ENCODE data around the gene DHRS7. TPM values are rescaled to one million over a fixed set of nuclear protein-coding genes. Genes with fewer than 3 reads are reported as not detected.

The DHRS7 gene, protein sequence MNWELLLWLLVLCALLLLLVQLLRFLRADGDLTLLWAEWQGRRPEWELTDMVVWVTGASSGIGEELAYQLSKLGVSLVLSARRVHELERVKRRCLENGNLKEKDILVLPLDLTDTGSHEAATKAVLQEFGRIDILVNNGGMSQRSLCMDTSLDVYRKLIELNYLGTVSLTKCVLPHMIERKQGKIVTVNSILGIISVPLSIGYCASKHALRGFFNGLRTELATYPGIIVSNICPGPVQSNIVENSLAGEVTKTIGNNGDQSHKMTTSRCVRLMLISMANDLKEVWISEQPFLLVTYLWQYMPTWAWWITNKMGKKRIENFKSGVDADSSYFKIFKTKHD
- total RNA-seq (10 to 100 TPM; 68.2 to 75.3 TPM), polyA plus RNA-seq (10 to 100 TPM; 67.7 to 68.3 TPM)
- long read RNA-seq, donor 1, transcript DHRS7-209 (7 exons, 1,322 nt), result major isoform, 267 of 293 reads
- long read RNA-seq, donor 1, partial matches to known transcripts, result 1 of 293 reads
- long read RNA-seq, donor 1, other reads (novel, unspliced or antisense), result 20 of 293 reads
- long read RNA-seq, donor 2, transcript DHRS7-209 (7 exons, 1,322 nt), result major isoform, 60 of 63 reads
- long read RNA-seq, donor 2, partial matches to known transcripts, result 1 of 63 reads
- long read RNA-seq, donor 2, other reads (novel, unspliced or antisense), result 2 of 63 reads

DNA sequence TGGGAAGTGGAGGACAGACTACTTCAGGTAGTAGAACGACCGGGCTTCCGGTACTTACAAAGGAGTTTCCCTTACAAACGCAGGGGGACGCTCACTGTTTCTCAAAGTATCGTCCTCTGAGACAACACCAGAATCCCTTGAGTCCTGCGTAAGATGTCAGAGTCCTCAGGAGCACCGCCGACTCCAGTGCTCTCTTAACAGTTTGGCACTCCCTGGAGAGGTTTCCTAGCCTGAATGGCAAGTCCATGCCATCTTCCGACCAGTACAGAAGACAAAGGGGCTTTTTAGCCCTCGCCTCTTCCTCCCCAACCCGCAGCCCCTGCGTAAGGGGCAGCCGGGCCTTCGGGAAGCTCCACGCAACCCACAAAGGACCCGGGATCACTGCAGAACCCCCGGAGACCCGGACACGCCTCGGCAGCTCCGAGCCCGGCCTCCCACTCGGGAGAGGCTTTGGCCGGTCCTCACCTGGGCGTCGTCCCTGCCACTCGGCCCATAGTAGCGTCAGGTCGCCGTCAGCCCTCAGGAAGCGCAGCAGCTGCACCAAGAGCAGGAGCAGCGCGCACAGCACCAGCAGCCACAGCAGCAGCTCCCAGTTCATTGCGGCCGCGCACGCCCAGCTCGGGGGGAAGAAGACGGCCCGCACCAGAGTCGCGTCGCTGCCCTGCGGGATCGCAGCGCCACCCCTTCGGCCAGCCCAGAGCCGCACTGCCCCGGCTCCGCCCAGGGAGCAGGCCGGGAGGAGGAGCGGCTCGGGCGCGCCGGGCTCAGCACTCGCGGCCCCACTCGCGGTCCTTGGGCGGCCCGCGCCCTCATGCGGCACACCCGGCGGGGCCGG is at the start of gene DHRS7:
TSS of gene DHRS7 (minus strand) at position 687 of the 835 bp plus-strand sequence. CDS start at position 598, 89 bp downstream.
- ATAC-seq (ENCODE audit: low FRiP score) (peak; percentile 98), DNase-seq (peak; percentile 92 to 94)
- intact Hi-C loops (cut with DNase I), result loop anchor here (1.0 to 5.0 kb wide), 6 partner anchors 58 to 103 kb away; partner anchors contain the start of gene PCNX4 (in 1 of the 2)
- Histone ChIP-seq H3K4me3 (ENCODE audit: low read length in 2 of 2) (peak within 1 kb of the TSS; percentile 73 to 79), H3K27me3 (ENCODE audit: control insufficient read depth in 1 of 2, insufficient read depth in 2 of 2, low read length in 1 of 2) (no peaks in the 10 kb centered on the region), H3K4me1 (ENCODE audit: control insufficient read depth in 1 of 2, insufficient read depth in 2 of 2, low read length in 2 of 2) (peaks cover 0 to 2% of the 10 kb centered on the region in 2 donors), H3K36me3 (ENCODE audit: control insufficient read depth in 1 of 2, insufficient read depth in 2 of 2, low read length in 1 of 2) (no peaks in the 10 kb centered on the region), H3K9me3 (ENCODE audit: control insufficient read depth, low read length) (no peaks in the 10 kb centered on the region), H3K27ac (ENCODE audit: low read depth in 1 of 2, low read length in 2 of 2) (peak within 1 kb of the TSS; percentile 93 to 94)
- 0% methylated on average over 64 to 68 of the region's 68 CpGs for WGBS, 2 donors

DNA sequence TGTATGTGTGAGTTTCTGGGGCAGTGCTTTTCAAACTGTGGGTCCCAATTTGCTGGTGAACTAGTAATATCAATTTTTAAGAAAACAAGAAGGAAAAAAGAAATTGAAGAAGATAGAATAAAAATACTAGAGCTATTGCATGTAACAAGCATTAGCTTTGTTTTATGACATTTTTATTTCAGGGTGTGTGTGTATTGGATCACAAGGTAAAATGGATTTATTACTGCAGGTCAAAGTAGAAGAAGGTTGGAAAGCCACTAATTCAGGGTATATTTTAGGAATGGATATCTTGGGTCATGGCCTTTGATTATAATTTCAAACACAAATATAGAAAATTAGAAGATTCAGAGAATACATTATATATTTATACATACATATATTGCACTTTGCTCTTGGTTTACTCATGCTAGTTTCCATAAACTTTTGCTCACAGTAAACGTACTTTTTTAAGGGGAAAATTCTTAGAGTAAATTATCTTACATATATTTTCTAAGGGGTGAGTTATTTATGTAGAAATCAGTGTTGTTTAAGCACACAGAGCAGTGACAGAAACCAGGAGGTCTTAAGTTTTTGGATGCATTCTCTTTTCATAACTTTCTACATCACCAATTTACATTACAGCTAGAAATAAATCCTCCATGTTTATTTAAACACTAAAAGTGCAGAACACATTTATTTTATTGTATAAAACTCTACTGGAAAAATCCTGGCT is 49.4 kb upstream of the DHRS7 start:
- no peaks in the 10 kb centered on the region for H3K27me3 ChIP-seq (ENCODE audit: control insufficient read depth in 1 of 2, insufficient read depth in 2 of 2, low read length in 1 of 2)
- no peak for DNase-seq
- no peaks in the 10 kb centered on the region for H3K36me3 ChIP-seq (ENCODE audit: control insufficient read depth in 1 of 2, insufficient read depth in 2 of 2, low read length in 1 of 2)
- intact Hi-C loops (cut with DNase I), result no loop called here
- no peak overlapping the region for H3K4me3 ChIP-seq (ENCODE audit: low read length in 2 of 2)
- H3K27ac ChIP-seq (ENCODE audit: low read depth in 1 of 2, low read length in 2 of 2), result no peak overlapping the region
- 67 to 68% methylated on average over 1 of the region's 1 CpG for WGBS, 2 donors
- no peak for ATAC-seq (ENCODE audit: low FRiP score)
- H3K9me3 ChIP-seq (ENCODE audit: control insufficient read depth, low read length), result no peaks in the 10 kb centered on the region
- peaks cover 0 to 3% of the 10 kb centered on the region in 2 donors for H3K4me1 ChIP-seq (ENCODE audit: control insufficient read depth in 1 of 2, insufficient read depth in 2 of 2, low read length in 2 of 2)

DNA sequence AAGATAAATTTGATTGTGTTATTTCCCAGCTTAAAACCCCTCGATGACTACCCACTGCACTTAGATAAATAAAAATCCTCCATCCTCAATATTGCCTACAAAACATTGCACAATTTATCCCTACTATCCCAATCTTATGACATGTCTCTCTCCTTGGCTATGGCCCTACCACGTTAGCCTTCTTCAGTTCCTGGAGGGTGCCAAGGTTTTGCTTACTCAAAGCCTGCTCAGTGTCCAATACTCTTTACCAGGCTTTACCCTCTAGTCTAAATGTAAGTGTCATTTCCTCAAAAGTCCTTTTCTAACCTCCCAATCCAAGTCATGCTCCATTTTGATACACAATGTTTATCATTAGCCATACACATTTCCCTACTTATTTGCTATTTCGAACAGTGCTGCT is 48.8 kb upstream of the DHRS7 start:
- intact Hi-C loops (cut with DNase I), result no loop called here
- no peak for DNase-seq
- Histone ChIP-seq H3K36me3 (ENCODE audit: control insufficient read depth in 1 of 2, insufficient read depth in 2 of 2, low read length in 1 of 2) (no peaks in the 10 kb centered on the region), H3K9me3 (ENCODE audit: control insufficient read depth, low read length) (no peaks in the 10 kb centered on the region), H3K27ac (ENCODE audit: low read depth in 1 of 2, low read length in 2 of 2) (no peak overlapping the region), H3K4me1 (ENCODE audit: control insufficient read depth in 1 of 2, insufficient read depth in 2 of 2, low read length in 2 of 2) (peaks cover 0 to 3% of the 10 kb centered on the region in 2 donors), H3K27me3 (ENCODE audit: control insufficient read depth in 1 of 2, insufficient read depth in 2 of 2, low read length in 1 of 2) (no peaks in the 10 kb centered on the region), H3K4me3 (ENCODE audit: low read length in 2 of 2) (no peak overlapping the region)
- WGBS, 2 donors, result 80 to 87% methylated on average over 3 of the region's 3 CpGs
- ATAC-seq (ENCODE audit: low FRiP score), result no peak

DNA sequence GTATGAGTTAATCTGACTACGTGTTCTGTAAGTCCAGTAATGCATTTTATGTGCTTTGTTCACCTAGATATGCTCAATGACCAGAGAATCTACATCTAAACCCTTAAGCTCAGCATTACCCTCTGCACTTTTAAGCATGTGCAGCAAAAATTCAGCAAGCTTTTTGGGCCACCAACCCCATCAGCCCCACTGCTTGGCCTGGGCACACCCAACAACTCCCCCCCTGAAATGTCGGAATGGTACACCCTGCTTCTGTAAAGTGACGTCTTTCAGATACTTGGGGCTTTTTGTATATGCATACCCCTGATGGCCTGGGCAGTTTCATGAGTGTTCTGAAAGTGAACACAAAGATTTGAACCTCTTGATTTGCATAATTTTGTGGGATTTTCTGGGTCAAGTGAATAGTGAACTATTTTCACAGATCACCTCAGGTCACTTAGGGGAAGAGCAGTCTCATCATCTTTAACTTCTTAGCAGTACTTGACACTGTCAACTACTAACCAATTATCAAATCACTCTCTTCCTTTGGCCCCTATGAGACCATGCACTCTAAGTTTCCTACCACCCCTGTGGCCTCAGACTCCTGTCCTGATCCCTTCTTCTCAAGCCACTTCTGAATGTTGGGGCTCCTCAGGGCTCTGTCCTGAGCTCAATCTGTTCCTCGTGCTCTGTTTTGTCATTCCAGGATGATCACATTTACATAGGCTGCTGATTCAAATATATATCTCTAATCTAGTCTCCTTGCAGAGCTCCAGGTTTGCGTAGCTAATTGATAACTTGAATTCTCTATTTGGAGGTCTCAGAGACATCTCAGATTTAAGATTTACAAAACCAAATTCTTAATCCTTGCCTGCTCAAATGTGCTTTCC is 47.5 kb upstream of the DHRS7 start:
- no peaks in the 10 kb centered on the region for H3K36me3 ChIP-seq (ENCODE audit: control insufficient read depth in 1 of 2, insufficient read depth in 2 of 2, low read length in 1 of 2)
- peaks cover 0 to 3% of the 10 kb centered on the region in 2 donors for H3K4me1 ChIP-seq (ENCODE audit: control insufficient read depth in 1 of 2, insufficient read depth in 2 of 2, low read length in 2 of 2)
- no peaks in the 10 kb centered on the region for H3K27me3 ChIP-seq (ENCODE audit: control insufficient read depth in 1 of 2, insufficient read depth in 2 of 2, low read length in 1 of 2)
- H3K4me3 ChIP-seq (ENCODE audit: low read length in 2 of 2), result no peak overlapping the region
- intact Hi-C loops (cut with DNase I), result no loop called here
- no peak for DNase-seq
- no peak overlapping the region for H3K27ac ChIP-seq (ENCODE audit: low read depth in 1 of 2, low read length in 2 of 2)
- H3K9me3 ChIP-seq (ENCODE audit: control insufficient read depth, low read length), result no peaks in the 10 kb centered on the region
- no peak for ATAC-seq (ENCODE audit: low FRiP score)
- WGBS, 2 donors, result 89 to 94% methylated on average over 5 of the region's 5 CpGs

DNA sequence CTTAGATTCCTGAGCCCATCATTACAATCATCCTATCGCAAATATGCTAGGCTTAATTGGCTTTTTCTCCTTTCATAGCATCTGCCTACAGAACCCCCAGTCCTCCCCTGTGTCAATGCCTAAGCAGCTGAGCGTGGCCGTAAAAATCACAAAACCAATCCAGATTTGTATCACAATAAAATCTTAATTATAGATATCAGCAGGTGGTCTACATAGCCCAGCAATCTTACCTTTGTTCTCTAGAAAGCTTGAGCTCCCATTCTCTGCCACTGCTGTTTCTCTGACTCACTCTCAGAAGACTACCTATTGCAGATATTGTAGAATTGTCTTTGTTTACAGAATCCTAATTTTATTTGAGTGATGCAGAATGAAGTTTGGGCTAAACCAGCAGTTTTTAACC is 46.0 kb upstream of the DHRS7 start:
- no peaks in the 10 kb centered on the region for H3K36me3 ChIP-seq (ENCODE audit: control insufficient read depth in 1 of 2, insufficient read depth in 2 of 2, low read length in 1 of 2)
- intact Hi-C loops (cut with DNase I), result no loop called here
- H3K27ac ChIP-seq (ENCODE audit: low read depth in 1 of 2, low read length in 2 of 2), result no peak overlapping the region
- DNase-seq (no peak), ATAC-seq (ENCODE audit: low FRiP score) (no peak)
- no peaks in the 10 kb centered on the region for H3K27me3 ChIP-seq (ENCODE audit: control insufficient read depth in 1 of 2, insufficient read depth in 2 of 2, low read length in 1 of 2)
- peaks cover 0 to 3% of the 10 kb centered on the region in 2 donors for H3K4me1 ChIP-seq (ENCODE audit: control insufficient read depth in 1 of 2, insufficient read depth in 2 of 2, low read length in 2 of 2)
- WGBS, 2 donors, result 83 to 84% methylated on average over 3 of the region's 3 CpGs
- no peaks in the 10 kb centered on the region for H3K9me3 ChIP-seq (ENCODE audit: control insufficient read depth, low read length)
- no peak overlapping the region for H3K4me3 ChIP-seq (ENCODE audit: low read length in 2 of 2)

DNA sequence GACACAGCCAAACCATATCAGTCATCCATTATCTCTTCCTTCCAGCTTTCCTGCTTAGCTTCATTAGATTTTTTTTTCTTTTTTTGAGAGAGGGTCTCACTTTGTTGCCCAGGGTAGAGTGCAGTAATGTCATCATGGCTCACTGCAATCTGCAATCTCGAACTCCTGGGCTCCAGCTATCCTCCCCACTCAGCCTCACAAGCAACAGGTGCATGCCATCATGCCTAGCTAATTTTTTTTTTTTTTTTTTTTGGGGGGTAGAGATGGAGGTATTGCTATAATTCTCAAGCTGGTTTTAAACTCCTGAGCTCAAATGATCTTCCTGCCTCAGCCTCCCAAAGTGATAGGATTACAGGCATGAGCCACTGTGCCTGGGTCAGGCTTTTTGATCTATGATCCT is 45.5 kb upstream of the DHRS7 start:
- Histone ChIP-seq H3K9me3 (ENCODE audit: control insufficient read depth, low read length) (no peaks in the 10 kb centered on the region), H3K4me1 (ENCODE audit: control insufficient read depth in 1 of 2, insufficient read depth in 2 of 2, low read length in 2 of 2) (peaks cover 0 to 3% of the 10 kb centered on the region in 2 donors), H3K27me3 (ENCODE audit: control insufficient read depth in 1 of 2, insufficient read depth in 2 of 2, low read length in 1 of 2) (no peaks in the 10 kb centered on the region), H3K4me3 (ENCODE audit: low read length in 2 of 2) (no peak overlapping the region), H3K27ac (ENCODE audit: low read depth in 1 of 2, low read length in 2 of 2) (no peak overlapping the region), H3K36me3 (ENCODE audit: control insufficient read depth in 1 of 2, insufficient read depth in 2 of 2, low read length in 1 of 2) (no peaks in the 10 kb centered on the region)
- DNase-seq (no peak), ATAC-seq (ENCODE audit: low FRiP score) (no peak)
- 55 to 71% methylated on average over 1 of the region's 1 CpG for WGBS, 2 donors
- intact Hi-C loops (cut with DNase I), result no loop called here

DNA sequence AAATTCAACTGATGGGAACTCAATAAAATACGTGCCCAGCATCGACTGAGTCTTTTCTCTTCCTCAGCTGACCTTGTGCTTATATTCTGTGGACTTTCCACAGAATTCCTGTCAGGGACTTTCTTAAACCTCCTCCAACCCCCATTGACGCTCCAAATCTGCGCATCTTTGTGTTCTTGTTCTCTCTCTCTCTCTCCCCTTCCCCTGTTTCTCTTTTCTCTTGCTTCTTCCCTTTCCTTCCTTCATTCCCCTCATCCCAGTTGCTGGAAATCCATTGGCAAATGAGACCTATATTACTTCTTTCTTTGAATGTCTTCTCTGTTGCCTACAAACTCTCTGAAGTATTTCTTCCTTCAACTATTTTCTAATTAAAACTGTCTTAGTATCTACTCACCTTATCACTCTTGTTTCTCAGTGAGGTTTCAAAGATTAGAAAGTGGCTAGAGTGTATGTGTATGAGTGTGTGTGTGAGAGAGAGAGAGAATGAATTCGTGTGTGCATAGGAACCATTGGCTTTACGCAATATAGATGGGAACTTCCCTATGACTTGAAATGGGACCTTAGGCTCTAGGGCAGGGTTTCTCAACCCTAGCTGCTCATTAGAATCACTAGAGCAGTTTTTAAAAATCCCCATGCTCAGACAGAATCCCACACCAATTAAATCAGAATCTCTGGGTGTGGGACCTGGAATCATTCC is 41.8 kb upstream of the DHRS7 start:
- Histone ChIP-seq H3K9me3 (ENCODE audit: control insufficient read depth, low read length) (no peaks in the 10 kb centered on the region), H3K27ac (ENCODE audit: low read depth in 1 of 2, low read length in 2 of 2) (no peak overlapping the region), H3K36me3 (ENCODE audit: control insufficient read depth in 1 of 2, insufficient read depth in 2 of 2, low read length in 1 of 2) (no peaks in the 10 kb centered on the region), H3K27me3 (ENCODE audit: control insufficient read depth in 1 of 2, insufficient read depth in 2 of 2, low read length in 1 of 2) (no peaks in the 10 kb centered on the region), H3K4me3 (ENCODE audit: low read length in 2 of 2) (no peak overlapping the region), H3K4me1 (ENCODE audit: control insufficient read depth in 1 of 2, insufficient read depth in 2 of 2, low read length in 2 of 2) (no peaks in the 10 kb centered on the region)
- intact Hi-C loops (cut with DNase I), result no loop called here
- 87 to 90% methylated on average over 6 of the region's 6 CpGs for WGBS, 2 donors
- no peak for ATAC-seq (ENCODE audit: low FRiP score)
- DNase-seq, result no peak
